Liver (tissue), 9 donors: ENCODE data around the gene BEND7. TPM values are rescaled to one million over a fixed set of nuclear protein-coding genes. Genes with fewer than 3 reads are reported as not detected.
A peak's percentile ranks its signal among the peaks of the same experiment; 100 is the strongest.

Experiments used
- DNase-seq: peaks from one replicate; pipeline ENCODE4 v3.0.0-alpha.2; 2017; ENCODE audit warnings: low spot score
- H3K27ac ChIP-seq, 2 donors: one replicate each; pipeline ENCODE4 v1.7.0; 2013; ENCODE audit warnings: inconsistent platforms in 2 of 2, low read length in 2 of 2, control low read depth in 1 of 2, low read depth in 1 of 2, mild to moderate bottlenecking in 1 of 2
- H3K27me3 ChIP-seq, 4 donors: one replicate each; pipeline versions ENCODE4 v1.6.1 to v1.7.0; 2013; ENCODE audit warnings: low read length in 3 of 4, inconsistent platforms in 1 of 4, mild to moderate bottlenecking in 1 of 4, moderate library complexity in 1 of 4; ENCODE audit not compliant: control insufficient read depth in 4 of 4, insufficient read depth in 4 of 4
- H3K36me3 ChIP-seq, 4 donors: one replicate each; pipeline versions ENCODE4 v1.6.1 to v1.7.0; 2013; ENCODE audit warnings: low read length in 3 of 4, mild to moderate bottlenecking in 3 of 4, low read depth in 1 of 4, moderate library complexity in 1 of 4; ENCODE audit not compliant: control insufficient read depth in 4 of 4, insufficient read depth in 3 of 4
- H3K4me1 ChIP-seq, 4 donors: one replicate each; pipeline versions ENCODE4 v1.6.1 to v1.7.0; 2013; ENCODE audit warnings: low read length in 3 of 4, mild to moderate bottlenecking in 3 of 4, moderate library complexity in 1 of 4; ENCODE audit not compliant: control insufficient read depth in 4 of 4, insufficient read depth in 4 of 4
- H3K4me3 ChIP-seq, 3 donors: one replicate each; pipeline versions ENCODE4 v1.6.1 to v1.7.0; 2013; ENCODE audit warnings: low read length in 3 of 3, control low read depth in 1 of 3, low read depth in 1 of 3, mild to moderate bottlenecking in 1 of 3
- H3K9ac ChIP-seq, 2 donors: one replicate each; pipeline ENCODE4 v1.7.0; 2013; ENCODE audit warnings: low read length in 2 of 2, mild to moderate bottlenecking in 2 of 2, moderate library complexity in 2 of 2, control low read depth in 1 of 2, low read depth in 1 of 2
- H3K9me3 ChIP-seq, 4 donors: one replicate each; pipeline versions ENCODE4 v1.6.1 to v1.7.0; 2013; ENCODE audit warnings: low read length in 3 of 4; ENCODE audit not compliant: control insufficient read depth in 4 of 4
- ATF3 ChIP-seq: IDR thresholded peaks from 2 replicates; pipeline ENCODE4 v1.6.1; 2016; ENCODE audit warnings: antibody characterized with exemption
- CTCF ChIP-seq: fragments of 150-350 bp; IDR thresholded peaks from 2 replicates; pipeline ENCODE4 v1.5.1; 2017; ENCODE audit warnings: improper control_type of control experiment, low read depth, low read length; ENCODE audit not compliant: missing input control
- EGR1 ChIP-seq, 2 donors: IDR thresholded peaks; 2 replicates each; pipeline ENCODE4 v1.6.1; 2016 to 2018; ENCODE audit warnings: antibody characterized with exemption in 2 of 2, low read depth in 2 of 2
- FOXA1 ChIP-seq: IDR thresholded peaks from 2 replicates; pipeline ENCODE4 v1.6.1; 2016; ENCODE audit warnings: antibody characterized with exemption
- HNF4A ChIP-seq, 2 donors: conservative IDR thresholded peaks; 2 replicates each; pipeline ENCODE4 v1.6.1; 2016; ENCODE audit warnings: antibody characterized with exemption in 2 of 2, mild to moderate bottlenecking in 2 of 2
- HNF4G ChIP-seq: IDR thresholded peaks from 2 replicates; pipeline ENCODE4 v1.6.1; 2016; ENCODE audit warnings: antibody characterized with exemption
- JUND ChIP-seq, 2 donors: IDR thresholded peaks; 2 replicates each; pipeline ENCODE4 v1.6.1; 2016; ENCODE audit warnings: antibody characterized with exemption in 2 of 2
- NR2F2 ChIP-seq: IDR thresholded peaks from 2 replicates; pipeline ENCODE4 v1.6.1; 2016; ENCODE audit warnings: antibody characterized with exemption
- RAD21 ChIP-seq, 2 donors: IDR thresholded peaks; 2 replicates each; pipeline ENCODE4 v1.6.1; 2016; ENCODE audit warnings: antibody characterized with exemption in 2 of 2, mild to moderate bottlenecking in 2 of 2
- RXRA ChIP-seq, 2 donors: IDR thresholded peaks; 2 replicates each; pipeline ENCODE4 v1.6.1; 2017 to 2018; ENCODE audit warnings: antibody characterized with exemption in 2 of 2, mild to moderate bottlenecking in 1 of 2
- TAF1 ChIP-seq: conservative IDR thresholded peaks from 2 replicates; pipeline ENCODE4 v1.6.1; 2016; ENCODE audit warnings: antibody characterized with exemption, mild to moderate bottlenecking
- ZBTB33 ChIP-seq: IDR thresholded peaks from 2 replicates; pipeline ENCODE4 v1.6.1; 2016; ENCODE audit warnings: antibody characterized with exemption
- WGBS: extraction: QIAGEN DNeasy Blood & Tissue Kit; methylation state at CpG from one replicate; pipeline ENCODE4 v1.1.7; 2013; 5-methylcytosine and 5-hydroxymethylcytosine counted together
- polyA plus RNA-seq, 2 donors: library from polyadenylated mRNA; stranded (reverse) in 1 of 2; unstranded in 1 of 2; fragments of 200-250 nt in 1 of 2; fragments of >200 nt in 1 of 2; fragmentation: Nextera tagmentation in 1 of 2; extraction: Ambion mirVana in 1 of 2; gene quantifications; one replicate each; pipeline versions ENCODE4 v1.2.1 to v1.2.3, GENCODE V29; 2013 to 2015
- total RNA-seq, 2 donors: library from RNA; depleted of rRNA; stranded (reverse); fragments of >200 nt; gene quantifications; one replicate each; pipeline ENCODE4 v1.2.3, GENCODE V29; 2014
- TF ChIP-seq, protein P1 (sequence below): IDR thresholded peaks from 2 replicates; pipeline ENCODE4 v1.6.1; 2016; ENCODE audit warnings: antibody characterized with exemption, mild to moderate bottlenecking
- TF ChIP-seq, protein P2 (sequence below): IDR thresholded peaks from 2 replicates; pipeline ENCODE4 v1.6.1; 2016; ENCODE audit warnings: antibody characterized with exemption
- donor health status: healthy.
- donor health status: healthy.
- donor health status: healthy.
- donor health status: healthy.
- donor health status: healthy.

Gene BEND7
- total and polyA plus RNA-seq, 4 donors = 4.1 to 10.1 (median 5.5) TPM

DNA sequence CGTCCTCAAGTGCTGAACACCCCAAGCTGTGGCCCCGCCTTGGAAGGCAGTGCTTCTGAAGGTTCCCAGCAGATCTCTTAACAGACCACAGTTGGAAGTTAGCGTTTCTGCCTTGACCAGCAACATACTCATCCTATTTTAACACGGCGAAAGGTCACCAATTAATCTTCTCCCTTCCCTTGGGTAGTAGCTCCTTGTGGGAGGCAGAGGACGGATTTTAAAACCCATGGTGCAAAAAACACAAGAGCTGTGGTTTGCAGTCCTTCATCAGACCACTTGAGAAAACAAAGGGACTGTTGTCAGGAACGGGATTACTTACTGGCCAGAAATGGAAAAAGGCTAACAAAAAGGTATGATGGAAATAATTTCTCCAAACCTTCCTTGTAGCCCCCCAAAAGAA lies 87.3 kb downstream of the BEND7 start (continued):
- TF ChIP-seq ATF3 (no peak), HNF4G (no peak), EGR1 (IDR thresholded peaks at IDR 0.05; ENCODE audit: low read depth in 2 of 2) (no peak)

- 7% methylated on average over 30 of the region's 30 CpGs for WGBS
- DNase-seq = peak; percentile 54
- H3K4me1 ChIP-seq = peaks cover 0 to 12% (median 9%) of the 10 kb centered on the region in 4 donors
- no peak overlapping the region for H3K27ac ChIP-seq
- no peak for TF ChIP-seq HNF4G
- TF ChIP-seq RXRA (IDR thresholded peaks at IDR 0.05) = no peak
- no peak for TF ChIP-seq FOXA1
- peak; percentile 70 for TF ChIP-seq CTCF
- TF ChIP-seq RAD21 (IDR thresholded peaks at IDR 0.05) = peak; percentile 78 to 81
- H3K9me3 ChIP-seq = no peaks in the 10 kb centered on the region
- H3K4me3 ChIP-seq = peak overlapping the region in 2 of 3 donors; percentile 5 to 50
- H3K9ac ChIP-seq = peak overlapping the region in 1 of 2 donors; percentile 44
- H3K27me3 ChIP-seq = no peaks in the 10 kb centered on the region
- H3K36me3 ChIP-seq = peaks cover 0 to 2% (median 0%) of the 10 kb centered on the region in 4 donors
Observed at GRCh38 chr10:13440185-13441061, 88.4 kb downstream of the BEND7 start.

GRCh38 chr10:13439313-13440184 lies 89.3 kb downstream of the BEND7 start:
- Histone ChIP-seq H3K9ac (no peak overlapping the region), H3K27me3 (no peaks in the 10 kb centered on the region), H3K4me1 (peaks cover 0 to 12% (median 9%) of the 10 kb centered on the region in 4 donors), H3K36me3 (no peaks in the 10 kb centered on the region), H3K27ac (no peak overlapping the region), H3K9me3 (no peaks in the 10 kb centered on the region), H3K4me3 (peak overlapping the region in 1 of 3 donors; percentile 8)
- WGBS = 19% methylated on average over 29 of the region's 29 CpGs
- DNase-seq = no peak
- TF ChIP-seq JUND (IDR thresholded peaks at IDR 0.05) = no peak
- TF ChIP-seq, protein P1, sequence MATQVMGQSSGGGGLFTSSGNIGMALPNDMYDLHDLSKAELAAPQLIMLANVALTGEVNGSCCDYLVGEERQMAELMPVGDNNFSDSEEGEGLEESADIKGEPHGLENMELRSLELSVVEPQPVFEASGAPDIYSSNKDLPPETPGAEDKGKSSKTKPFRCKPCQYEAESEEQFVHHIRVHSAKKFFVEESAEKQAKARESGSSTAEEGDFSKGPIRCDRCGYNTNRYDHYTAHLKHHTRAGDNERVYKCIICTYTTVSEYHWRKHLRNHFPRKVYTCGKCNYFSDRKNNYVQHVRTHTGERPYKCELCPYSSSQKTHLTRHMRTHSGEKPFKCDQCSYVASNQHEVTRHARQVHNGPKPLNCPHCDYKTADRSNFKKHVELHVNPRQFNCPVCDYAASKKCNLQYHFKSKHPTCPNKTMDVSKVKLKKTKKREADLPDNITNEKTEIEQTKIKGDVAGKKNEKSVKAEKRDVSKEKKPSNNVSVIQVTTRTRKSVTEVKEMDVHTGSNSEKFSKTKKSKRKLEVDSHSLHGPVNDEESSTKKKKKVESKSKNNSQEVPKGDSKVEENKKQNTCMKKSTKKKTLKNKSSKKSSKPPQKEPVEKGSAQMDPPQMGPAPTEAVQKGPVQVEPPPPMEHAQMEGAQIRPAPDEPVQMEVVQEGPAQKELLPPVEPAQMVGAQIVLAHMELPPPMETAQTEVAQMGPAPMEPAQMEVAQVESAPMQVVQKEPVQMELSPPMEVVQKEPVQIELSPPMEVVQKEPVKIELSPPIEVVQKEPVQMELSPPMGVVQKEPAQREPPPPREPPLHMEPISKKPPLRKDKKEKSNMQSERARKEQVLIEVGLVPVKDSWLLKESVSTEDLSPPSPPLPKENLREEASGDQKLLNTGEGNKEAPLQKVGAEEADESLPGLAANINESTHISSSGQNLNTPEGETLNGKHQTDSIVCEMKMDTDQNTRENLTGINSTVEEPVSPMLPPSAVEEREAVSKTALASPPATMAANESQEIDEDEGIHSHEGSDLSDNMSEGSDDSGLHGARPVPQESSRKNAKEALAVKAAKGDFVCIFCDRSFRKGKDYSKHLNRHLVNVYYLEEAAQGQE = no peak
- TF ChIP-seq RAD21 (IDR thresholded peaks at IDR 0.05) = no peak
- TF ChIP-seq TAF1 = no peak
- TF ChIP-seq ZBTB33 = no peak
- TF ChIP-seq EGR1 (IDR thresholded peaks at IDR 0.05; ENCODE audit: low read depth in 2 of 2) = no peak
- no peak for TF ChIP-seq ATF3
- TF ChIP-seq NR2F2 = no peak
- no peak for TF ChIP-seq HNF4A (conservative IDR thresholded peaks at IDR 0.05)
- TF ChIP-seq, protein P2, sequence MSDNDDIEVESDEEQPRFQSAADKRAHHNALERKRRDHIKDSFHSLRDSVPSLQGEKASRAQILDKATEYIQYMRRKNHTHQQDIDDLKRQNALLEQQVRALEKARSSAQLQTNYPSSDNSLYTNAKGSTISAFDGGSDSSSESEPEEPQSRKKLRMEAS = no peak
